ENCODE results near the gene TGDS. TPM values are rescaled to one million over a fixed set of nuclear protein-coding genes. Genes with fewer than 3 reads are reported as not detected.
A peak's percentile ranks its signal among the peaks of the same experiment; 100 is the strongest.

The TGDS gene
- total and polyA plus RNA-seq, 8 donors, result 2.1 to 8.4 (median 5.3) TPM

- intact Hi-C loops (cut with DNase I), result no loop called here
- TF ChIP-seq CTCF (IDR thresholded peaks at IDR 0.05), result no peak
- H3K4me3 ChIP-seq, result no peak overlapping the region
- no peaks in the 10 kb centered on the region for H3K9me3 ChIP-seq
- 51 to 54% methylated on average over 6 of the region's 6 CpGs for WGBS, 2 donors
- peaks cover 0 to 13% (median 4%) of the 10 kb centered on the region in 3 donors for H3K4me1 ChIP-seq
- H3K27ac ChIP-seq, result no peak overlapping the region
- no peaks in the 10 kb centered on the region for H3K27me3 ChIP-seq
- no peak for FAIRE-seq
- peak in 1 of 4 donors; percentile 53 for ATAC-seq
- peaks cover 4 to 18% (median 8%) of the 10 kb centered on the region in 3 donors for H3K36me3 ChIP-seq
- no peak for DNase-seq
These were observed 10.3 kb downstream of the TGDS start for GRCh38 chr13:94585543-94586101.

GRCh38 chr13:94583926-94584325 is 12.0 kb downstream of the TGDS start:
- ATAC-seq, result no peak
- intact Hi-C loops (cut with DNase I), result no loop called here
- Histone ChIP-seq H3K36me3 (peaks cover 4 to 24% (median 10%) of the 10 kb centered on the region in 3 donors), H3K9me3 (no peaks in the 10 kb centered on the region), H3K27ac (no peak overlapping the region), H3K4me1 (peaks cover 0 to 12% (median 4%) of the 10 kb centered on the region in 3 donors), H3K4me3 (no peak overlapping the region), H3K27me3 (no peaks in the 10 kb centered on the region)
- WGBS, 2 donors, result 97 to 98% methylated on average over 1 of the region's 1 CpG
- no peak for DNase-seq
- FAIRE-seq, result no peak
- TF ChIP-seq CTCF (IDR thresholded peaks at IDR 0.05), result no peak

- intact Hi-C loops (cut with DNase I), result no loop called here
- WGBS, 2 donors, result 37 to 47% methylated on average over 1 of the region's 1 CpG
- DNase-seq (no peak), FAIRE-seq (no peak), ATAC-seq (no peak)
- H3K36me3 ChIP-seq, result peaks cover 4 to 58% (median 16%) of the 10 kb centered on the region in 3 donors
- no peaks in the 10 kb centered on the region for H3K9me3 ChIP-seq
- peaks cover 0 to 8% (median 0%) of the 10 kb centered on the region in 3 donors for H3K4me1 ChIP-seq
- H3K27ac ChIP-seq, result no peak overlapping the region
- H3K27me3 ChIP-seq, result no peaks in the 10 kb centered on the region
- no peak for TF ChIP-seq CTCF (IDR thresholded peaks at IDR 0.05)
- no peak overlapping the region for H3K4me3 ChIP-seq
These were observed 16.9 kb downstream of the TGDS start for GRCh38 chr13:94579063-94579462.

- no peak overlapping the region for H3K27ac ChIP-seq
- H3K36me3 ChIP-seq, result peaks cover 0 to 24% (median 18%) of the 10 kb centered on the region in 3 donors
- H3K27me3 ChIP-seq, result no peaks in the 10 kb centered on the region
- H3K9me3 ChIP-seq, result no peaks in the 10 kb centered on the region
- intact Hi-C loops (cut with DNase I), result no loop called here
- DNase-seq (no peak), FAIRE-seq (no peak), ATAC-seq (no peak)
- H3K4me3 ChIP-seq, result no peak overlapping the region
- H3K4me1 ChIP-seq, result no peaks in the 10 kb centered on the region
- WGBS, 2 donors, result 90 to 93% methylated on average over 3 of the region's 3 CpGs
- no peak for TF ChIP-seq CTCF (IDR thresholded peaks at IDR 0.05)
These were observed 26.3 kb downstream of the TGDS start for GRCh38 chr13:94569615-94570014.

GRCh38 chr13:94568443-94568842 is 27.5 kb downstream of the TGDS start:
- intact Hi-C loops (cut with DNase I), result no loop called here
- ATAC-seq (no peak), FAIRE-seq (no peak), DNase-seq (no peak)
- Histone ChIP-seq H3K4me3 (no peak overlapping the region), H3K36me3 (peaks cover 0 to 15% (median 14%) of the 10 kb centered on the region in 3 donors), H3K9me3 (no peaks in the 10 kb centered on the region), H3K27ac (no peak overlapping the region), H3K4me1 (no peaks in the 10 kb centered on the region), H3K27me3 (no peaks in the 10 kb centered on the region)
- TF ChIP-seq CTCF (IDR thresholded peaks at IDR 0.05), result no peak
- 95 to 100% methylated on average over 1 of the region's 1 CpG for WGBS, 2 donors

All from pancreas (tissue), 10 donors.